Right lobe of liver (tissue), 4 donors: ENCODE measurements around the gene PCSK4.

Source experiments
- CTCF ChIP-seq, 4 donors: fragments of 200-600 bp in 3 of 4; fragments of 450-650 bp in 1 of 4; IDR thresholded peaks; one replicate each; pipeline versions ENCODE4 v1.5.1 to v1.8.0; 2016 to 2022; ENCODE audit warnings: antibody characterized with exemption in 4 of 4, mild to moderate bottlenecking in 2 of 4
- POLR2A ChIP-seq: fragments of 450-650 bp; IDR thresholded peaks from one replicate; pipeline ENCODE4 v1.6.1; 2017; ENCODE audit warnings: antibody characterized with exemption, mild to moderate bottlenecking
- donor health status: DM: no; HTN: no; CAD: no.
- donor health status: DM: no; HTN: no; CAD: no.
- donor health status: DM: no; HTN: yes; CAD: no.

GRCh38 chr19:1447504-1447903, 42.6 kb downstream of the PCSK4 start:
- TF ChIP-seq CTCF (IDR thresholded peaks at IDR 0.05) (no peak), POLR2A (no peak)
